Prostate gland (tissue), 2 donors: ENCODE results near the gene ETV6. TPM values are rescaled to one million over a fixed set of nuclear protein-coding genes. Genes with fewer than 3 reads are reported as not detected.
A peak's percentile ranks its signal among the peaks of the same experiment; 100 is the strongest.

ENCODE experiments used
- DNase-seq: peaks from one replicate; pipeline ENCODE4 v3.0.0-alpha.2; 2019; ENCODE audit warnings: low spot score
- H3K27ac ChIP-seq, 2 donors: fragments of 200-600 bp; sonication (generic); 2 replicates each; pipeline ENCODE4 v1.5.1; 2017 to 2019
- H3K27me3 ChIP-seq: fragments of 200-600 bp; sonication (generic); replicated peaks from 2 replicates; pipeline ENCODE4 v1.5.1; 2019; ENCODE audit not compliant: insufficient read depth
- H3K36me3 ChIP-seq, 2 donors: fragments of 200-600 bp; sonication (generic); 1 replicate in 1 of 2; 2 replicates in 1 of 2; pipeline versions ENCODE4 v1.5.1 to v1.8.1; 2017 to 2019
- H3K4me1 ChIP-seq: fragments of 200-600 bp; sonication (generic); replicated peaks from 2 replicates; pipeline ENCODE4 v1.5.1; 2019
- H3K4me3 ChIP-seq, 2 donors: fragments of 200-600 bp; sonication (generic); 2 replicates each; pipeline ENCODE4 v1.5.1; 2017 to 2019
- H3K9me3 ChIP-seq: fragments of 200-600 bp; sonication (generic); 2 replicates; pipeline ENCODE4 v1.5.1; 2017
- CTCF ChIP-seq, 4 experiments: fragments of 200-600 bp in 2 of 4; fragments of 450-650 bp in 2 of 4; sonication (generic) in 2 of 4; IDR thresholded peaks; 1 replicate in 3 of 4; 2 replicates in 1 of 4; pipeline ENCODE4 v1.5.1; 2016 to 2019; ENCODE audit warnings: antibody characterized with exemption in 4 of 4, mild to moderate bottlenecking in 2 of 4, moderate library complexity in 2 of 4
- POLR2A ChIP-seq: fragments of 450-650 bp; IDR thresholded peaks from one replicate; pipeline ENCODE4 v1.6.1; 2016; ENCODE audit warnings: antibody characterized with exemption, mild to moderate bottlenecking
- POLR2AphosphoS5 ChIP-seq: sonication (generic); formaldehyde crosslinking; IDR thresholded peaks from one replicate; pipeline ENCODE4 v1.6.1; 2017; ENCODE audit warnings: antibody characterized with exemption
- WGBS: methylation state at CpG from one replicate; pipeline ENCODE4 v1.1.5; 2018; 5-methylcytosine and 5-hydroxymethylcytosine counted together
- intact Hi-C: fragments of 100-400 bp; cut with DNase I; formaldehyde crosslinking; loops from one replicate; pipeline ENCODE4 v1.14.2; 2022
- total RNA-seq, 2 donors: library from RNA; depleted of rRNA; stranded (reverse); fragments of >200 nt; gene quantifications; one replicate each; pipeline ENCODE4 v1.1.0, GENCODE V29; 2016

ETV6 gene
- total RNA-seq, 2 donors from 2014 or later = 26.7 to 33.6 TPM

- no peaks in the 10 kb centered on the region for H3K36me3 ChIP-seq
- H3K27ac ChIP-seq = no peak overlapping the region
- H3K4me1 ChIP-seq = peaks cover 5% of the 10 kb centered on the region
- no peaks in the 10 kb centered on the region for H3K27me3 ChIP-seq
- intact Hi-C loops = no loop called here
- 58% methylated on average over 7 of the region's 7 CpGs for WGBS
- no peaks in the 10 kb centered on the region for H3K9me3 ChIP-seq
- H3K4me3 ChIP-seq = no peak overlapping the region
- DNase-seq = no peak
- TF ChIP-seq CTCF (IDR thresholded peaks at IDR 0.05) = no peak
- TF ChIP-seq POLR2AphosphoS5 = no peak
- no peak for TF ChIP-seq POLR2A
Measured at GRCh38 chr12:11856971-11857370, 207.5 kb downstream of the ETV6 start.

DNA sequence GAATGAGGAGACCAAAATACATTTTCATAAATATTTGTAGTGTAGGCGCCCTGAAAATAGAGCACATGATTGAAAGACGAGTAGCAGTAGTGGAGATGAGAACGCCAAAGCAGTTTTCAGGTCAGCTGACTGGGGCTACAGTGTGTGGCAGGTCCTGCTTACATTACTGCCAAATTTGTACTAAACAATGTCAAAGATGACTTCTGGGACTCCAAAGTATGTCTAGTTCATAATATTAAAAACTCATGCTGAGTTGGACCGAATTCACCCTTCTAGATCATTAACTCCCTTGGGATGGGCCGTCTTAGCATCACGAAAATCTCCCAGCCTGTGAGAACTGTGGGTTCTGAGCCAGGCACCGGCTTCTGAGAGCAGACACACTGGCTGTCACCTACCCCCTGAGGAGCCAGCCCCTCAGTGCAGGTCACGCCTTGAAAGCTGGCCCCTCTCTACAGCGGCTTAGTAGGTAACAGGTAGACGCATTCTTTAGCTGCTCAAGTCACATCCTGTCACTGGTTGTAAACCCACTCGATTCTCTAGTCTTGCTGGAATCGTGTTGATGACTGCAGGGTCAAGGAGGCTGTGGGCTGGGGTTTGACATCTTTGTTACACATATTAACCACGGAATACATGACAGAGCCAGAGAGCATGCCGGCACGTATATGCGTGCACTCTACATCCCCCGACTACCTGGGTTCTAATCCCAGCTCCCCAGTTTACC is 210.4 kb downstream of the ETV6 start:
- Histone ChIP-seq H3K4me3 (no peak overlapping the region), H3K27ac (no peak overlapping the region), H3K36me3 (no peaks in the 10 kb centered on the region), H3K9me3 (no peaks in the 10 kb centered on the region), H3K27me3 (no peaks in the 10 kb centered on the region), H3K4me1 (peaks cover 11% of the 10 kb centered on the region)
- WGBS = 79% methylated on average over 17 of the region's 17 CpGs
- intact Hi-C loops = no loop called here
- TF ChIP-seq POLR2A = no peak
- no peak for TF ChIP-seq POLR2AphosphoS5
- TF ChIP-seq CTCF (IDR thresholded peaks at IDR 0.05) = no peak
- no peak for DNase-seq

DNA sequence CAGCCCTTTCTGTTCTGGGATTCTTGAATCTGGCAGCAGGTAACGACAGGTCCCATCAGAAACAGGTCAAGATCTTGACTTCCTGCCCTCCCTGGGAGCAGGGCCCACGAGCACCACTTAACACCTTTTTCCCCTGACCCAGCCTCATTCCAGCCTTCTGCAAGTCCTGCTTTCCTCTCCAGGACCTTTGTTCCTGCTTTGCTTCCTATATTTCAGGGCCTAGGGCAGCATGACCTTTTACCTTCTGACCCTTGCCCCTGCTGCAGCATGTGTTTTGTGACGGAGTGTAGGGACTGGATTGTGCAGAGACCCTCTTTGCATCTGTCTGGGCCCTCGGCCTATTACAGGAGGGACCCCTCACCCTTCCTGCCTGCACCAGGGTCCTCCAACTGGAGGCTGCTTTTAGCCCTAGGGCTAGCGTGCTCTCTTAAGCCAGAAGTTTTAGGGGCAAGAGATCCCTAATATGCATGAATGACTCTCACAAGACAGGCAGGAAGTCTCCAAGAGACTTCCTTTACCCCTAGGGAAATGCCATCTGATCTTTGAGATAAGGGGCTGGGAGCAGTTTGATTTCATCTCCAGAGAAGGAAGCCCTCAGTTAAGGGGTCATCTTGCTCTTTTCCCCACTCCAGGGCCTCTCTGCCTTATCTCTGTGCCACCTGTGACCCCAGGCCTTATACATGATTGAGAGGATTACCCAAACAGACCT is 211.8 kb downstream of the ETV6 start:
- 61% methylated on average over 5 of the region's 5 CpGs for WGBS
- peak overlapping the region in 1 of 2 donors; percentile 56 for H3K27ac ChIP-seq

DNA sequence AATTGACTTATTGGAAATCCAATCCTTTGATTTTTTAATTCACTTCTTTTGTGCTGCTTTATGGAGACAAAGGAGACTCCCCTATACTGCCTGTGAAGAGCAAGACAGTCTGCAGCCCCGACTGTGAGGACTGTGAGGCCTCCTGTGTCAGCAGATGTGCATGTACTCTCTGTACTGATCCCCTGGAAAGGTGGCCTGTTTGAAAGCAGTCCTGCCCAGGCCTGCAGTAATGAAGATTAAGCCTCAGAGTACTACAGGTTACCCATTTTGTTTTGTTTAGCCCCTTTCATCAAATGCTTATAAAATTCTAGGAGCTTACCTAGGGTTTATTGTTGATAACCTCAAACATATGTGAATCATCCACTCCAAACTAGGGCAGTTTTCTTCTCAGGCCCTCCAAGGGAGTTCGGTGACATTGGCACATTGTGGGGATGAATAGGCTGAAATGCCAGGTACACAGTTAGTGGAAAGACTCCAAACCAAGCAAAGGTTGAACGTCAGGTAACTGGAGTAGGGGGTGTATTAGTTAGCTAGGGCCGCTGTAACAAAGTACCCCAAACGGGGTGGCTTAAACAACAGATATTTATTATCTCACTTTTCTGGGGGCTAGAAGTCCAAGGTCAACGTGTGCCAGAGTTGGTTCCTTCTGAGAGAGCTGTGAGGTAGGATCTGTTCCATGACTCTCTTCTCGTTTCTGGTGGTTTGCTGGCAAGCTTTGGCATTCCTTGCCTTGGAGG is 212.6 kb downstream of the ETV6 start:
- intact Hi-C loops = no loop called here
- Histone ChIP-seq H3K27ac (peak overlapping the region; percentile 56 to 62), H3K4me3 (no peak overlapping the region), H3K9me3 (no peaks in the 10 kb centered on the region), H3K4me1 (peaks cover 11% of the 10 kb centered on the region), H3K36me3 (no peaks in the 10 kb centered on the region), H3K27me3 (no peaks in the 10 kb centered on the region)
- no peak for TF ChIP-seq CTCF (IDR thresholded peaks at IDR 0.05)
- no peak for DNase-seq
- WGBS = 58% methylated on average over 7 of the region's 7 CpGs

More for the DNA sequence above, 211.8 kb downstream of the ETV6 start:
- no peak overlapping the region for H3K4me3 ChIP-seq
- no peaks in the 10 kb centered on the region for H3K9me3 ChIP-seq
- intact Hi-C loops = no loop called here
- no peaks in the 10 kb centered on the region for H3K27me3 ChIP-seq
- H3K4me1 ChIP-seq = peaks cover 11% of the 10 kb centered on the region
- TF ChIP-seq POLR2A = no peak
- TF ChIP-seq CTCF (IDR thresholded peaks at IDR 0.05) = no peak
- no peak for TF ChIP-seq POLR2AphosphoS5
- no peak for DNase-seq
- no peaks in the 10 kb centered on the region for H3K36me3 ChIP-seq
